Gastroesophageal sphincter (tissue), 3 donors: ENCODE data around the gene PRPF6.

ENCODE experiments used
- EP300 ChIP-seq: sonication (generic); formaldehyde crosslinking; IDR thresholded peaks from one replicate; pipeline ENCODE4 v1.6.1; 2017; ENCODE audit warnings: antibody characterized with exemption, mild to moderate bottlenecking
- POLR2A ChIP-seq, 2 donors: fragments of 450-650 bp; IDR thresholded peaks; one replicate each; pipeline ENCODE4 v1.6.1; 2017; ENCODE audit warnings: antibody characterized with exemption in 2 of 2, mild to moderate bottlenecking in 2 of 2, moderate library complexity in 1 of 2
- POLR2AphosphoS5 ChIP-seq: sonication (generic); formaldehyde crosslinking; IDR thresholded peaks from one replicate; pipeline ENCODE4 v1.6.1; 2017; ENCODE audit warnings: antibody characterized with exemption
- TF ChIP-seq, protein P1 (sequence below), 4 experiments: fragments of 200-600 bp in 2 of 4; fragments of 450-650 bp in 2 of 4; sonication (generic) in 1 of 4; IDR thresholded peaks; one replicate each; pipeline ENCODE4 v1.5.1; 2017 to 2019; ENCODE audit warnings: antibody characterized with exemption in 4 of 4, mild to moderate bottlenecking in 2 of 4, moderate library complexity in 2 of 4

GRCh38 chr20:63952210-63952535 lies 28.8 kb upstream of the PRPF6 start:
- TF ChIP-seq EP300 (no peak), POLR2AphosphoS5 (no peak), POLR2A (IDR thresholded peaks at IDR 0.05) (no peak)
- TF ChIP-seq, protein P1, sequence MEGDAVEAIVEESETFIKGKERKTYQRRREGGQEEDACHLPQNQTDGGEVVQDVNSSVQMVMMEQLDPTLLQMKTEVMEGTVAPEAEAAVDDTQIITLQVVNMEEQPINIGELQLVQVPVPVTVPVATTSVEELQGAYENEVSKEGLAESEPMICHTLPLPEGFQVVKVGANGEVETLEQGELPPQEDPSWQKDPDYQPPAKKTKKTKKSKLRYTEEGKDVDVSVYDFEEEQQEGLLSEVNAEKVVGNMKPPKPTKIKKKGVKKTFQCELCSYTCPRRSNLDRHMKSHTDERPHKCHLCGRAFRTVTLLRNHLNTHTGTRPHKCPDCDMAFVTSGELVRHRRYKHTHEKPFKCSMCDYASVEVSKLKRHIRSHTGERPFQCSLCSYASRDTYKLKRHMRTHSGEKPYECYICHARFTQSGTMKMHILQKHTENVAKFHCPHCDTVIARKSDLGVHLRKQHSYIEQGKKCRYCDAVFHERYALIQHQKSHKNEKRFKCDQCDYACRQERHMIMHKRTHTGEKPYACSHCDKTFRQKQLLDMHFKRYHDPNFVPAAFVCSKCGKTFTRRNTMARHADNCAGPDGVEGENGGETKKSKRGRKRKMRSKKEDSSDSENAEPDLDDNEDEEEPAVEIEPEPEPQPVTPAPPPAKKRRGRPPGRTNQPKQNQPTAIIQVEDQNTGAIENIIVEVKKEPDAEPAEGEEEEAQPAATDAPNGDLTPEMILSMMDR (IDR thresholded peaks at IDR 0.05): no peak
